Loucy (cell line): ENCODE results near the gene WARS2.

Experiments used
- H2AFZ ChIP-seq: fragments of 200-600 bp; sonication (generic); 2 replicates; pipeline ENCODE4 v1.6.0; 2016; ENCODE audit warnings: antibody characterized with exemption, mild to moderate bottlenecking, low read length, moderate library complexity
- H3F3A ChIP-seq: fragments of 200-600 bp; 2 replicates; pipeline ENCODE4 v1.6.0; 2016; ENCODE audit warnings: antibody characterized with exemption, low read depth, mild to moderate bottlenecking
- H3K27me3 ChIP-seq: fragments of 200-600 bp; sonication (generic); 2 replicates; pipeline ENCODE4 v1.6.1; 2014; ENCODE audit warnings: low read length, mild to moderate bottlenecking; ENCODE audit not compliant: insufficient read depth, poor library complexity, severe bottlenecking
- H3K36me3 ChIP-seq: fragments of 200-600 bp; sonication (generic); 2 replicates; pipeline ENCODE4 v1.6.1; 2016; ENCODE audit warnings: low read length; ENCODE audit not compliant: insufficient read depth
- H3K4me1 ChIP-seq: fragments of 200-600 bp; sonication (generic); 2 replicates; pipeline ENCODE4 v1.5.1; 2014; ENCODE audit warnings: low read length, mild to moderate bottlenecking; ENCODE audit not compliant: insufficient read depth, poor library complexity, severe bottlenecking
- H3K4me2 ChIP-seq: fragments of 200-600 bp; sonication (generic); 2 replicates; pipeline ENCODE4 v1.6.0; 2014; ENCODE audit warnings: antibody characterized with exemption, low read length, low read depth, mild to moderate bottlenecking; ENCODE audit not compliant: poor library complexity, severe bottlenecking
- H3K4me3 ChIP-seq: fragments of 200-600 bp; sonication (generic); 2 replicates; pipeline ENCODE4 v1.5.1; 2014; ENCODE audit warnings: low read length, mild to moderate bottlenecking, mixed read lengths; ENCODE audit not compliant: poor library complexity, severe bottlenecking
- H3K79me2 ChIP-seq: fragments of 200-600 bp; sonication (generic); 2 replicates; pipeline ENCODE4 v1.6.1; 2014; ENCODE audit warnings: low read length; ENCODE audit not compliant: insufficient read depth
- H3K9ac ChIP-seq: fragments of 200-600 bp; sonication (generic); 2 replicates; pipeline ENCODE4 v1.6.0; 2014; ENCODE audit warnings: mild to moderate bottlenecking, low read depth, low read length, moderate library complexity; ENCODE audit not compliant: poor library complexity, severe bottlenecking
- H3K9me2 ChIP-seq: fragments of 200-600 bp; sonication (generic); replicated peaks from 2 replicates; pipeline ENCODE4 v1.6.1; 2016; ENCODE audit warnings: low read depth, low read length, mixed read lengths
- H3K9me3 ChIP-seq: fragments of 200-600 bp; sonication (generic); 2 replicates; pipeline ENCODE4 v1.6.1; 2014; ENCODE audit warnings: mild to moderate bottlenecking, antibody characterized with exemption, low read length, low read depth; ENCODE audit not compliant: insufficient read depth
- H4K20me1 ChIP-seq: fragments of 200-600 bp; sonication (generic); 2 replicates; pipeline ENCODE4 v1.6.0; 2014; ENCODE audit warnings: antibody characterized with exemption, low read length, mild to moderate bottlenecking; ENCODE audit not compliant: insufficient read depth, poor library complexity, severe bottlenecking
- CTCF ChIP-seq: fragments of 200-600 bp; sonication (generic); conservative IDR thresholded peaks from 2 replicates; pipeline ENCODE4 v1.5.1; 2014; ENCODE audit warnings: mild to moderate bottlenecking, antibody characterized with exemption, low read length
- EZH2phosphoT487 ChIP-seq: fragments of 200-600 bp; IDR thresholded peaks from 2 replicates; pipeline ENCODE4 v1.6.1; 2018; ENCODE audit warnings: antibody characterized with exemption, mild to moderate bottlenecking, moderate library complexity, borderline replicate concordance

The WARS2 gene

GRCh38 chr1:118989878-118990378 lies 150.5 kb downstream of the WARS2 start:
- H3K27me3 ChIP-seq = no peaks in the 10 kb centered on the region
- H3K9ac ChIP-seq = no peak overlapping the region
- no peaks in the 10 kb centered on the region; the same call in 1 of the 2 replicates for H3K9me3 ChIP-seq
- H3K79me2 ChIP-seq = no peaks in the 10 kb centered on the region
- H3K4me3 ChIP-seq = no peak overlapping the region
- H3F3A ChIP-seq = no peaks in the 10 kb centered on the region
- no peaks in the 10 kb centered on the region for H3K9me2 ChIP-seq
- no peak for TF ChIP-seq EZH2phosphoT487
- no peak for TF ChIP-seq CTCF
- H3K36me3 ChIP-seq = no peaks in the 10 kb centered on the region
- H3K4me1 ChIP-seq = no peaks in the 10 kb centered on the region
- H2AFZ ChIP-seq = no peak overlapping the region
- no peaks in the 10 kb centered on the region for H4K20me1 ChIP-seq
- no peak overlapping the region for H3K4me2 ChIP-seq

DNA sequence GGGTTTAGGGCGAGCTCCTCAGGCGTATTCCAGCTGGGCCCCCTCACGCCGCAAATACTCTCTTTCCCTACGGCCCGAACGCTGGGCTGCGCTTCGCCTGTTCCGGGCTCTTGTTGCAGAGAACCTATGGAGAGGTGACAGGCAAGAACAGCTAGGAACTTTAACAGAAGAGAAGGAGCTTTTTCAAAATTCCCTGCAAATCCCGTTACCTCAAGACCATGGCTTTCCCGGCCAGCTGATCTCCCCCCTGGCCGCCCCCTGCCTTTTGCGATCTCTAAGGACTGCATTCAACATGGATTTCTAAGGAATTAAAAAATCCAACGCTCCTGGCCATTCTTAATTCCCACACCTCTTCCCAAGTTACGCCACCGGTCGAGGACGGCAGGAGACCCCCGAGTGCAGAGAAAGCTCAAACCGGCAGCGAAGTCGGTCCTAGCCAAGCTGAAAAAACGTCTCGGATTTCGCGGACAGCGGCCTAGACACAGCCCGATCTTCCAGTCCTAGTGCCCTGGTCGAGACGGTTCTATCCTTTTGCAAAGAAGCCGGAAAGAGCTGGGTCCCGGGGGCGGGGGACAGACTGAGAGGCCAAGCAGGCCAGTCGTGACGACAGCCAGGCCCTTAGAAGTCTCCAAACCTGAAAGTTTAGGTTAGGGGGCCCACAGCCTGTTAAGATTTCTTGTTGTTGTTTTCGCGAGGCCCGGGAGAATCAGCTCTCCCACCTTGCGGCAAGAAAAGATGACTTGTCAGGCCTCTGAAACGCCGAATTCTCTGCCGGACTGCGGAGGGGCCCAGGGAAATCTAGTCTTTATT lies 151.2 kb downstream of the WARS2 start:
- Histone ChIP-seq H3K4me2 (no peak overlapping the region), H3F3A (no peaks in the 10 kb centered on the region), H3K36me3 (no peaks in the 10 kb centered on the region), H4K20me1 (no peaks in the 10 kb centered on the region), H3K79me2 (no peaks in the 10 kb centered on the region), H3K27me3 (no peaks in the 10 kb centered on the region), H3K9ac (no peak overlapping the region), H3K4me1 (no peaks in the 10 kb centered on the region), H2AFZ (no peak overlapping the region), H3K9me3 (no peaks in the 10 kb centered on the region; the same call in 1 of the 2 replicates), H3K4me3 (no peak overlapping the region), H3K9me2 (no peaks in the 10 kb centered on the region)
- no peak for TF ChIP-seq CTCF
- no peak for TF ChIP-seq EZH2phosphoT487

- H3K9ac ChIP-seq = no peak within 1 kb of the TSS
- no peaks in the 10 kb centered on the region for H3K27me3 ChIP-seq
- no peak within 1 kb of the TSS for H3K4me3 ChIP-seq
- H4K20me1 ChIP-seq = no peaks in the 10 kb centered on the region
- no peak within 1 kb of the TSS for H3K4me2 ChIP-seq
- no peak within 1 kb of the TSS for H2AFZ ChIP-seq
- no peaks in the 10 kb centered on the region; the same call in 1 of the 2 replicates for H3K9me3 ChIP-seq
- H3K36me3 ChIP-seq = no peaks in the 10 kb centered on the region
- no peaks in the 10 kb centered on the region for H3K4me1 ChIP-seq
- no peaks in the 10 kb centered on the region for H3K9me2 ChIP-seq
- H3F3A ChIP-seq = no peaks in the 10 kb centered on the region
- TF ChIP-seq CTCF = no peak
- no peak for TF ChIP-seq EZH2phosphoT487
- H3K79me2 ChIP-seq = no peaks in the 10 kb centered on the region
Observed at GRCh38 chr1:118988186-118989005, 152.1 kb downstream of the WARS2 start, which contains the start of gene TBX15. Gene TBX15, minus strand, starts transcription at chr1:118988343. Its CDS starts 548 bp downstream, at chr1:118987795.
